B cell (primary cell): ENCODE measurements around the gene DTWD2. TPM values are rescaled to one million over a fixed set of nuclear protein-coding genes. Genes with fewer than 3 reads are reported as not detected.

Experiments
- ATAC-seq: fragments of 200-7000 bp; cut with Tn5 transposase; one replicate; pipeline ENCODE4 v1.10.0; 2021; ENCODE audit warnings: low read depth, mild to moderate bottlenecking, moderate number of reproducible peaks, moderate library complexity
- CTCF ChIA-PET: fragments of 350-600 bp; sonication (Branson Sonifier 250); formaldehyde crosslinking; loops from one replicate; lab custom pipeline; 2021; ENCODE audit warnings: antibody characterized with exemption, inconsistent platforms; lab: Charles Lee
- POLR2A ChIA-PET: fragments of 350-600 bp; sonication (Branson Sonifier 250); formaldehyde crosslinking; loops from one replicate; lab custom pipeline; 2021; ENCODE audit warnings: antibody characterized with exemption; lab: Charles Lee
- DNase-seq: peaks from one replicate; pipeline ENCODE4 v3.0.0; 2013
- H2AFZ ChIP-seq: 2 replicates; pipeline ENCODE4 v1.6.1; 2012; ENCODE audit warnings: mild to moderate bottlenecking, low read depth, low read length; ENCODE audit not compliant: insufficient read depth, poor library complexity, severe bottlenecking
- H3K27ac ChIP-seq, 2 donors: 1 replicate in 1 of 2; 2 replicates in 1 of 2; pipeline ENCODE4 v1.5.1; 2012 to 2013; ENCODE audit warnings: low read length in 2 of 2, mild to moderate bottlenecking in 2 of 2, moderate library complexity in 1 of 2
- H3K27me3 ChIP-seq, 4 experiments: fragments of 200-600 bp in 1 of 4; sonication (generic) in 1 of 4; replicated peaks in 1 of 4; 1 replicate in 2 of 4; 2 replicates in 2 of 4; pipeline versions ENCODE4 v1.6.1 to v1.7.0; 2013 to 2016; ENCODE audit warnings: low read length in 3 of 4, mild to moderate bottlenecking in 2 of 4, mixed read lengths in 1 of 4, moderate library complexity in 1 of 4; ENCODE audit not compliant: insufficient read depth in 4 of 4, control insufficient read depth in 3 of 4; ENCODE audit errors: control extremely low read depth in 1 of 4
- H3K36me3 ChIP-seq, 2 experiments: replicated peaks in 1 of 2; 1 replicate in 1 of 2; 2 replicates in 1 of 2; pipeline versions ENCODE4 v1.6.1 to v1.7.1; 2013; ENCODE audit warnings: low read length in 1 of 2; ENCODE audit not compliant: insufficient read depth in 2 of 2, control insufficient read depth in 1 of 2; ENCODE audit errors: control extremely low read depth in 1 of 2, extremely low read depth in 1 of 2
- H3K4me1 ChIP-seq, 2 donors: fragments of 200-600 bp in 1 of 2; sonication (generic) in 1 of 2; 1 replicate in 1 of 2; 2 replicates in 1 of 2; pipeline versions ENCODE4 v1.5.1 to v1.6.1; 2013 to 2017; ENCODE audit warnings: low read length in 2 of 2; ENCODE audit not compliant: control insufficient read depth in 2 of 2, insufficient read depth in 2 of 2
- H3K4me2 ChIP-seq: replicated peaks from 2 replicates; pipeline ENCODE3; 2012; ENCODE audit warnings: mild to moderate bottlenecking, low read depth, low read length; ENCODE audit not compliant: poor library complexity, severe bottlenecking
- H3K4me3 ChIP-seq, 5 experiments: fragments of 200-600 bp in 1 of 5; sonication (generic) in 1 of 5; 1 replicate in 3 of 5; 2 replicates in 2 of 5; pipeline versions ENCODE4 v1.5.1 to v1.7.0; 2011 to 2016; ENCODE audit warnings: low read length in 4 of 5, mild to moderate bottlenecking in 4 of 5, low read depth in 2 of 5, control low read depth in 1 of 5, moderate library complexity in 1 of 5; ENCODE audit not compliant: insufficient read depth in 1 of 5; ENCODE audit errors: control extremely low read depth in 1 of 5, extremely low read depth in 1 of 5
- H3K79me2 ChIP-seq: fragments of 200-600 bp; sonication (generic); one replicate; pipeline ENCODE4 v1.6.0; 2016; ENCODE audit warnings: low read length; ENCODE audit not compliant: control insufficient read depth, insufficient read depth
- H3K9ac ChIP-seq: fragments of 200-600 bp; sonication (generic); 2 replicates; pipeline ENCODE4 v1.6.1; 2017; ENCODE audit warnings: mild to moderate bottlenecking, low read length, moderate library complexity
- H3K9me3 ChIP-seq, 3 donors: one replicate each; pipeline versions ENCODE4 v1.6.1 to v1.7.1; 2013; ENCODE audit warnings: low read length in 2 of 3; ENCODE audit not compliant: control insufficient read depth in 2 of 3, insufficient read depth in 1 of 3; ENCODE audit errors: control extremely low read depth in 1 of 3
- H4K20me1 ChIP-seq: 2 replicates; pipeline ENCODE4 v1.6.0; 2012; ENCODE audit warnings: mild to moderate bottlenecking, low read length; ENCODE audit not compliant: insufficient read depth, control insufficient read depth, poor library complexity, severe bottlenecking
- H3K27ac Mint-ChIP-seq: one replicate; pipeline ENCODE4 v1.8.0; 2021; ENCODE audit warnings: mixed read lengths
- H3K27me3 Mint-ChIP-seq: one replicate; pipeline ENCODE4 v1.8.0; 2021; ENCODE audit warnings: mixed read lengths
- H3K4me1 Mint-ChIP-seq: one replicate; pipeline ENCODE4 v1.8.0; 2021; ENCODE audit warnings: mixed read lengths
- H3K4me3 Mint-ChIP-seq: one replicate; pipeline ENCODE4 v1.8.0; 2021; ENCODE audit warnings: mixed read lengths
- H3K9me3 Mint-ChIP-seq: one replicate; pipeline ENCODE4 v1.8.0; 2022; ENCODE audit warnings: mixed read lengths; ENCODE audit not compliant: insufficient read depth
- CTCF ChIP-seq: fragments of 200-600 bp; IDR thresholded peaks from one replicate; pipeline ENCODE4 v1.8.0; 2022; ENCODE audit warnings: antibody characterized with exemption, mild to moderate bottlenecking
- EZH2 ChIP-seq: IDR thresholded peaks from 2 replicates; pipeline ENCODE4 v1.6.1; 2012; ENCODE audit warnings: borderline replicate concordance, low read depth, mild to moderate bottlenecking, moderate library complexity, low read length; ENCODE audit not compliant: insufficient read depth, poor library complexity, severe bottlenecking
- WGBS: methylation state at CpG from one replicate; pipeline ENCODE4 v1.1.5; 2013; ENCODE audit warnings: missing lambda C conversion rate; ENCODE audit not compliant: insufficient coverage; 5-methylcytosine and 5-hydroxymethylcytosine counted together
- intact Hi-C: fragments of 100-400 bp; cut with micrococcal nuclease; formaldehyde crosslinking; loops from one replicate; pipeline ENCODE4 v1.10.0; 2022
- polyA plus RNA-seq: library from polyadenylated mRNA; depleted of rRNA; stranded (reverse); fragments of >200 nt; gene quantifications from 2 replicates; pipeline ENCODE4 v1.2.3, GENCODE V29; 2012
- total RNA-seq, 2 donors: library from RNA; stranded (reverse); fragments of 120-200 nt in 1 of 2; gene quantifications; 1 replicate in 1 of 2; 2 replicates in 1 of 2; pipeline versions ENCODE4 v1.2.3 to v1.2.4, GENCODE V29; 2013 to 2022

DTWD2 gene
- total and polyA plus RNA-seq, 2 donors (not counting 1 experiment from before 2014, with no cell fraction given), result 3.7 to 6.0 TPM

- Histone ChIP-seq H3K79me2 (no peaks in the 10 kb centered on the region), H3K27ac (peak overlapping the region; percentile 82 to 83), H3K36me3 (no peaks in the 10 kb centered on the region), H2AFZ (peak overlapping the region; percentile 68), H3K27me3 (no peaks in the 10 kb centered on the region), H3K4me3 (peak overlapping the region in 2 of 5 experiments; percentile 20 to 54), H4K20me1 (no peaks in the 10 kb centered on the region), H3K9ac (peak overlapping the region; percentile 26), H3K4me2 (peak overlapping the region; percentile 62), H3K9me3 (peaks cover 0 to 4% (median 0%) of the 10 kb centered on the region in 3 donors), H3K4me1 (peaks cover 38 to 52% of the 10 kb centered on the region in 2 donors)
- intact Hi-C loops, result loop anchor here (1.0 to 5.0 kb wide), 2 partner anchors 9 to 246 kb away; no protein-coding TSS in a partner anchor
- Mint-ChIP-seq H3K4me1 (peaks cover 53% of the 10 kb centered on the region), H3K27ac (peak overlapping the region; percentile 95), H3K4me3 (peak overlapping the region; percentile 83), H3K27me3 (no peaks in the 10 kb centered on the region), H3K9me3 (peaks cover 2% of the 10 kb centered on the region)
- ChIA-PET POLR2A (interaction anchor here (1.0 to 1.1 kb wide), 2 partner anchors 40 to 43 kb away, joined by 3 to 7 read pairs; partner anchors contain the start of genes DMXL1 and DTWD2), CTCF (interaction anchor here (1.0 to 2.7 kb wide), 5 partner anchors 9 to 43 kb away, joined by 3 to 8 read pairs (median 5); partner anchors contain the start of genes DMXL1 and DTWD2)
- DNase-seq (peak; percentile 64), ATAC-seq (peak; percentile 44)
- TF ChIP-seq EZH2 (no peak), CTCF (no peak)
- WGBS, result no CpG with 5 or more reads among the region's 5 CpGs
These were observed 42.9 kb upstream of the DTWD2 start for GRCh38 chr5:119031011-119031886.
